ENCODE results near the gene NR3C2. TPM values are rescaled to one million over a fixed set of nuclear protein-coding genes. Genes with fewer than 3 reads are reported as not detected.

NR3C2 gene
- polyA plus RNA-seq, 1 donor from 2014 or later, result 0.06 TPM

- H3K36me3 ChIP-seq (ENCODE audit: insufficient read depth, low read length), result no peaks in the 10 kb centered on the region
Measured at GRCh38 chr4:148259841-148260240, 182.4 kb downstream of the NR3C2 start.

DNA sequence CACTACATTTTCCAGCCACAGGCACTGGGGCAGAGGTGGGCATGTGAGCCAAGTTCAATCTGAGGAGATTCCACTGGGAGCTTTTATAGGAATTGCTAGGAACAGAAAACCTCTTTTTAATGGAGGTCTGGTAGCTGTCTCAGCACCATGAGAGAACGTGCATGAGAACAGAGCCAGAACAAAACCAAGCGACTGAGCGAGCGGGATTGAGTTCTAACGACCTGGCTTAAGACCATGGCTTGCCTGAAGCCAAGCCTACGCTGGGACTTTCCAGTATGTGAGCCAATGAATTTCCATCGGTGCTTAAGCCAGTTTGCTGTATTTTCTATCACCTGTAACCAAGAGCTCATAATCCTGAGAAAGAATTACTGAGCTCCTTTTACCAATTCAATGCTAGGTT is 183.7 kb downstream of the NR3C2 start:
- H3K36me3 ChIP-seq (ENCODE audit: insufficient read depth, low read length), result no peaks in the 10 kb centered on the region
- no peak overlapping the region for H2AFZ ChIP-seq (ENCODE audit: low read depth, low read length)

More at GRCh38 chr4:148259841-148260240, 182.4 kb downstream of the NR3C2 start:
- Histone ChIP-seq H3K9me3 (ENCODE audit: low read length) (no peaks in the 10 kb centered on the region), H3K4me3 (ENCODE audit: low read length) (no peak overlapping the region), H3K27me3 (ENCODE audit: insufficient read depth, low read depth, low read length) (no peaks in the 10 kb centered on the region), H2AFZ (ENCODE audit: low read depth, low read length) (no peak overlapping the region), H3K79me2 (replicated peaks; ENCODE audit: insufficient read depth, low read length) (no peaks in the 10 kb centered on the region), H3K4me2 (ENCODE audit: low read length) (no peak overlapping the region), H3K9me2 (ENCODE audit: insufficient read depth, low read length) (no peaks in the 10 kb centered on the region), H3K9ac (ENCODE audit: low read length) (no peak overlapping the region), H4K20me1 (ENCODE audit: insufficient read depth) (no peaks in the 10 kb centered on the region), H3K27ac (ENCODE audit: low read length) (no peak overlapping the region), H3F3A (ENCODE audit: insufficient read depth, low read length, poor library complexity, severe bottlenecking) (no peaks in the 10 kb centered on the region)
- no peak for TF ChIP-seq EP300 (conservative IDR thresholded peaks at IDR 0.05; ENCODE audit: poor library complexity, severe bottlenecking)
- TF ChIP-seq, protein P1, sequence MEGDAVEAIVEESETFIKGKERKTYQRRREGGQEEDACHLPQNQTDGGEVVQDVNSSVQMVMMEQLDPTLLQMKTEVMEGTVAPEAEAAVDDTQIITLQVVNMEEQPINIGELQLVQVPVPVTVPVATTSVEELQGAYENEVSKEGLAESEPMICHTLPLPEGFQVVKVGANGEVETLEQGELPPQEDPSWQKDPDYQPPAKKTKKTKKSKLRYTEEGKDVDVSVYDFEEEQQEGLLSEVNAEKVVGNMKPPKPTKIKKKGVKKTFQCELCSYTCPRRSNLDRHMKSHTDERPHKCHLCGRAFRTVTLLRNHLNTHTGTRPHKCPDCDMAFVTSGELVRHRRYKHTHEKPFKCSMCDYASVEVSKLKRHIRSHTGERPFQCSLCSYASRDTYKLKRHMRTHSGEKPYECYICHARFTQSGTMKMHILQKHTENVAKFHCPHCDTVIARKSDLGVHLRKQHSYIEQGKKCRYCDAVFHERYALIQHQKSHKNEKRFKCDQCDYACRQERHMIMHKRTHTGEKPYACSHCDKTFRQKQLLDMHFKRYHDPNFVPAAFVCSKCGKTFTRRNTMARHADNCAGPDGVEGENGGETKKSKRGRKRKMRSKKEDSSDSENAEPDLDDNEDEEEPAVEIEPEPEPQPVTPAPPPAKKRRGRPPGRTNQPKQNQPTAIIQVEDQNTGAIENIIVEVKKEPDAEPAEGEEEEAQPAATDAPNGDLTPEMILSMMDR (IDR thresholded peaks at IDR 0.05; ENCODE audit: poor library complexity, severe bottlenecking), result no peak
- no peak for TF ChIP-seq RAD21 (conservative IDR thresholded peaks at IDR 0.05)
- TF ChIP-seq SMC3 (conservative IDR thresholded peaks at IDR 0.05; ENCODE audit: poor library complexity), result no peak
- no peak for TF ChIP-seq EZH2 (IDR thresholded peaks at IDR 0.05; ENCODE audit: borderline replicate concordance, insufficient read depth, low read length, poor library complexity, severe bottlenecking)
- TF ChIP-seq, protein P2, sequence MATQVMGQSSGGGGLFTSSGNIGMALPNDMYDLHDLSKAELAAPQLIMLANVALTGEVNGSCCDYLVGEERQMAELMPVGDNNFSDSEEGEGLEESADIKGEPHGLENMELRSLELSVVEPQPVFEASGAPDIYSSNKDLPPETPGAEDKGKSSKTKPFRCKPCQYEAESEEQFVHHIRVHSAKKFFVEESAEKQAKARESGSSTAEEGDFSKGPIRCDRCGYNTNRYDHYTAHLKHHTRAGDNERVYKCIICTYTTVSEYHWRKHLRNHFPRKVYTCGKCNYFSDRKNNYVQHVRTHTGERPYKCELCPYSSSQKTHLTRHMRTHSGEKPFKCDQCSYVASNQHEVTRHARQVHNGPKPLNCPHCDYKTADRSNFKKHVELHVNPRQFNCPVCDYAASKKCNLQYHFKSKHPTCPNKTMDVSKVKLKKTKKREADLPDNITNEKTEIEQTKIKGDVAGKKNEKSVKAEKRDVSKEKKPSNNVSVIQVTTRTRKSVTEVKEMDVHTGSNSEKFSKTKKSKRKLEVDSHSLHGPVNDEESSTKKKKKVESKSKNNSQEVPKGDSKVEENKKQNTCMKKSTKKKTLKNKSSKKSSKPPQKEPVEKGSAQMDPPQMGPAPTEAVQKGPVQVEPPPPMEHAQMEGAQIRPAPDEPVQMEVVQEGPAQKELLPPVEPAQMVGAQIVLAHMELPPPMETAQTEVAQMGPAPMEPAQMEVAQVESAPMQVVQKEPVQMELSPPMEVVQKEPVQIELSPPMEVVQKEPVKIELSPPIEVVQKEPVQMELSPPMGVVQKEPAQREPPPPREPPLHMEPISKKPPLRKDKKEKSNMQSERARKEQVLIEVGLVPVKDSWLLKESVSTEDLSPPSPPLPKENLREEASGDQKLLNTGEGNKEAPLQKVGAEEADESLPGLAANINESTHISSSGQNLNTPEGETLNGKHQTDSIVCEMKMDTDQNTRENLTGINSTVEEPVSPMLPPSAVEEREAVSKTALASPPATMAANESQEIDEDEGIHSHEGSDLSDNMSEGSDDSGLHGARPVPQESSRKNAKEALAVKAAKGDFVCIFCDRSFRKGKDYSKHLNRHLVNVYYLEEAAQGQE (IDR thresholded peaks at IDR 0.05; ENCODE audit: borderline replicate concordance), result no peak
- no peak for TF ChIP-seq MXI1 (conservative IDR thresholded peaks at IDR 0.05; ENCODE audit: poor library complexity, severe bottlenecking)
- TF ChIP-seq TAF1 (IDR thresholded peaks at IDR 0.05; ENCODE audit: low read depth), result no peak
- no peak for TF ChIP-seq POLR2AphosphoS5 (IDR thresholded peaks at IDR 0.05)

More for the DNA sequence above, 183.7 kb downstream of the NR3C2 start:
- H3F3A ChIP-seq (ENCODE audit: insufficient read depth, low read length, poor library complexity, severe bottlenecking), result no peaks in the 10 kb centered on the region
- no peaks in the 10 kb centered on the region for H3K9me3 ChIP-seq (ENCODE audit: low read length)
- no peak overlapping the region for H3K9ac ChIP-seq (ENCODE audit: low read length)
- no peaks in the 10 kb centered on the region for H3K79me2 ChIP-seq (replicated peaks; ENCODE audit: insufficient read depth, low read length)
- no peak for TF ChIP-seq EP300 (conservative IDR thresholded peaks at IDR 0.05; ENCODE audit: poor library complexity, severe bottlenecking)
- TF ChIP-seq, protein P1 (IDR thresholded peaks at IDR 0.05; ENCODE audit: poor library complexity, severe bottlenecking), result no peak
- no peak for TF ChIP-seq POLR2AphosphoS5 (IDR thresholded peaks at IDR 0.05)
- H3K4me3 ChIP-seq (ENCODE audit: low read length), result no peak overlapping the region
- H3K27ac ChIP-seq (ENCODE audit: low read length), result no peak overlapping the region
- no peak overlapping the region for H3K4me2 ChIP-seq (ENCODE audit: low read length)
- H3K9me2 ChIP-seq (ENCODE audit: insufficient read depth, low read length), result no peaks in the 10 kb centered on the region
- H3K27me3 ChIP-seq (ENCODE audit: insufficient read depth, low read depth, low read length), result no peaks in the 10 kb centered on the region
- no peaks in the 10 kb centered on the region for H4K20me1 ChIP-seq (ENCODE audit: insufficient read depth)

Data from neural cell (in vitro differentiated cells).